Ramos (cell line): ENCODE results near the gene PRAC1.

Experiments used
- in situ Hi-C: fragments of 300-500 bp; cut with MboI; formaldehyde crosslinking; loops from one replicate; pipeline ENCODE4 v1.14.3; 2022; ENCODE audit warnings: low sequenced_read_pairs; ENCODE audit not compliant: unreplicated experiment

Gene PRAC1

GRCh38 chr17:48715496-48716399 lies 6.6 kb downstream of the PRAC1 start:
- in situ Hi-C loops: no loop called here

- in situ Hi-C loops: no loop called here
These were observed 11.2 kb downstream of the PRAC1 start for GRCh38 chr17:48711128-48711527.

- in situ Hi-C loops: no loop called here
These were observed 17.7 kb downstream of the PRAC1 start for GRCh38 chr17:48704361-48705248.

- in situ Hi-C loops: no loop called here
These were observed 20.3 kb downstream of the PRAC1 start for GRCh38 chr17:48701864-48702532.

GRCh38 chr17:48693178-48693577 lies 29.1 kb downstream of the PRAC1 start:
- in situ Hi-C loops: no loop called here

- in situ Hi-C loops: no loop called here
These were observed 30.3 kb downstream of the PRAC1 start for GRCh38 chr17:48692049-48692448.

- in situ Hi-C loops: no loop called here
These were observed 31.7 kb downstream of the PRAC1 start for GRCh38 chr17:48690655-48691054.

GRCh38 chr17:48681609-48682008 lies 40.7 kb downstream of the PRAC1 start:
- in situ Hi-C loops: no loop called here

- in situ Hi-C loops: loop anchor here (5.0 to 10.0 kb wide), 2 partner anchors 115 to 198 kb away; no protein-coding TSS in a partner anchor
These were observed 42.8 kb downstream of the PRAC1 start for GRCh38 chr17:48679385-48680096.

- in situ Hi-C loops: loop anchor here (5.0 to 10.0 kb wide), 2 partner anchors 116 to 199 kb away; no protein-coding TSS in a partner anchor
These were observed 44.0 kb downstream of the PRAC1 start for GRCh38 chr17:48678141-48678971.

GRCh38 chr17:48676963-48677558 lies 45.3 kb downstream of the PRAC1 start:
- in situ Hi-C loops: loop anchor here (5.0 to 10.0 kb wide), 2 partner anchors 118 to 200 kb away; no protein-coding TSS in a partner anchor

- in situ Hi-C loops: loop anchor here (10.0 kb wide), 1 partner anchor 122 kb away; no protein-coding TSS in a partner anchor
These were observed 50.0 kb downstream of the PRAC1 start for GRCh38 chr17:48672340-48672739.
